GM20000 (cell line): Measurements from ENCODE around the gene MTAP.

Experiments used
- DNase-seq: peaks from one replicate; pipeline ENCODE4 v3.0.0; 2012; ENCODE audit warnings: low spot score
- TF ChIP-seq, protein P1 (sequence below): IDR thresholded peaks from 2 replicates; pipeline ENCODE4 v1.5.1; 2012; ENCODE audit warnings: mild to moderate bottlenecking, control low read depth; ENCODE audit errors: extremely low read depth, missing control alignments

Gene MTAP

GRCh38 chr9:21961569-21961968, 159.1 kb downstream of the MTAP start:
- TF ChIP-seq, protein P1, sequence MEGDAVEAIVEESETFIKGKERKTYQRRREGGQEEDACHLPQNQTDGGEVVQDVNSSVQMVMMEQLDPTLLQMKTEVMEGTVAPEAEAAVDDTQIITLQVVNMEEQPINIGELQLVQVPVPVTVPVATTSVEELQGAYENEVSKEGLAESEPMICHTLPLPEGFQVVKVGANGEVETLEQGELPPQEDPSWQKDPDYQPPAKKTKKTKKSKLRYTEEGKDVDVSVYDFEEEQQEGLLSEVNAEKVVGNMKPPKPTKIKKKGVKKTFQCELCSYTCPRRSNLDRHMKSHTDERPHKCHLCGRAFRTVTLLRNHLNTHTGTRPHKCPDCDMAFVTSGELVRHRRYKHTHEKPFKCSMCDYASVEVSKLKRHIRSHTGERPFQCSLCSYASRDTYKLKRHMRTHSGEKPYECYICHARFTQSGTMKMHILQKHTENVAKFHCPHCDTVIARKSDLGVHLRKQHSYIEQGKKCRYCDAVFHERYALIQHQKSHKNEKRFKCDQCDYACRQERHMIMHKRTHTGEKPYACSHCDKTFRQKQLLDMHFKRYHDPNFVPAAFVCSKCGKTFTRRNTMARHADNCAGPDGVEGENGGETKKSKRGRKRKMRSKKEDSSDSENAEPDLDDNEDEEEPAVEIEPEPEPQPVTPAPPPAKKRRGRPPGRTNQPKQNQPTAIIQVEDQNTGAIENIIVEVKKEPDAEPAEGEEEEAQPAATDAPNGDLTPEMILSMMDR, result no peak

GRCh38 chr9:21964925-21965385, 162.5 kb downstream of the MTAP start:
- TF ChIP-seq, protein P1, result no peak
- DNase-seq, result peak; percentile 75

More at GRCh38 chr9:21961569-21961968, 159.1 kb downstream of the MTAP start:
- DNase-seq, result no peak

GRCh38 chr9:21965401-21965951, 163.0 kb downstream of the MTAP start:
- peak; percentile 84 for DNase-seq
- TF ChIP-seq, protein P1, result peak; percentile 37

- TF ChIP-seq, protein P1, result no peak
- DNase-seq, result no peak
Measured at GRCh38 chr9:21966140-21966851, 163.9 kb downstream of the MTAP start.

- no peak for DNase-seq
- TF ChIP-seq, protein P1, result no peak
Measured at GRCh38 chr9:21967169-21967568, 164.7 kb downstream of the MTAP start.

DNA sequence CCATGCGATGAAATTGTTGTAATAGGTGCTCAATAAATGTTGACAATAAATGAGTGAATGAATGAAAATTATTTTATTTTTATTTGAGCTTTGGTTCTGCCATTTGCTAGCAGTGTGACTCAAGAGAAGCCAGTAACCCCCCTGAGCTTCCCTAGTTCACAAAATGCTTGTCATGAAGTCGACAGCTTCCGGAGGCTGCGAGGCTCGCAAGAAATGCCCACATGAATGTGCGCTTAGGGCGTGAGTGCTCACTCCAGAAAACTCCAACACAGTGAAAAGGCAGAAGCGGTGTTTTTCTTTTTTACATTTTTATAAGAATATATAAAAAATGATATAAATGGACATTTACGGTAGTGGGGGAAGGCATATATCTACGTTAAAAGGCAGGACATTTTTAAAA, 165.3 kb downstream of the MTAP start:
- no peak for DNase-seq
- TF ChIP-seq, protein P1, result no peak

GRCh38 chr9:21968331-21969010, 166.0 kb downstream of the MTAP start:
- TF ChIP-seq, protein P1, result no peak
- DNase-seq, result no peak
